ENCODE measurements around the gene CEP83.

DNA sequence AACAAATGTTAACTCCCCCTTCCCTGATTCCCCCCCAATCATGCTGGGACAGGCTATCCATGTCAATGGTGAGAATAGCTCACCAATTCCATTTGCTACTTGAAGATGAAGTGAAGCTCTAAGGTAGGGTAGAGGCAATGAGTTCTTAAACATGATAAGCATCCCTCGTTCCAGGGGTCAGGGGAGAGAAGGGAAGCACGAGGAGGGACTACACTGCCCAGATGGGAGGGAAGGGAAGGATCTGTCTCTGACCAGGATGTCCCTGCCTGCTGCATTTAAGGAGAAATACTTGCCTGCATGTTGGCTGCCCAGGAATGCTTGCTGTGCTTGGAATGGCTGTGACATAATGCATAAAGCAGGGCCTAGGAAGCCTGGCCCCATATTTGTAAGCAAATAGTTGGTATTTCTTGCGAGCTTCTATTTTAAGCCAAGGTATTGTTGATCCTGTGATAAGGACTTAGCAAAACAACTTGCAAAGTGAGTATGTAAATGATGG, 155.1 kb downstream of the CEP83 start:
- TF ChIP-seq, protein P1, sequence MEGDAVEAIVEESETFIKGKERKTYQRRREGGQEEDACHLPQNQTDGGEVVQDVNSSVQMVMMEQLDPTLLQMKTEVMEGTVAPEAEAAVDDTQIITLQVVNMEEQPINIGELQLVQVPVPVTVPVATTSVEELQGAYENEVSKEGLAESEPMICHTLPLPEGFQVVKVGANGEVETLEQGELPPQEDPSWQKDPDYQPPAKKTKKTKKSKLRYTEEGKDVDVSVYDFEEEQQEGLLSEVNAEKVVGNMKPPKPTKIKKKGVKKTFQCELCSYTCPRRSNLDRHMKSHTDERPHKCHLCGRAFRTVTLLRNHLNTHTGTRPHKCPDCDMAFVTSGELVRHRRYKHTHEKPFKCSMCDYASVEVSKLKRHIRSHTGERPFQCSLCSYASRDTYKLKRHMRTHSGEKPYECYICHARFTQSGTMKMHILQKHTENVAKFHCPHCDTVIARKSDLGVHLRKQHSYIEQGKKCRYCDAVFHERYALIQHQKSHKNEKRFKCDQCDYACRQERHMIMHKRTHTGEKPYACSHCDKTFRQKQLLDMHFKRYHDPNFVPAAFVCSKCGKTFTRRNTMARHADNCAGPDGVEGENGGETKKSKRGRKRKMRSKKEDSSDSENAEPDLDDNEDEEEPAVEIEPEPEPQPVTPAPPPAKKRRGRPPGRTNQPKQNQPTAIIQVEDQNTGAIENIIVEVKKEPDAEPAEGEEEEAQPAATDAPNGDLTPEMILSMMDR (optimal IDR thresholded peaks at IDR 0.05 in 1 of 3, IDR thresholded peaks at IDR 0.05 in 1 of 3, conservative IDR thresholded peaks at IDR 0.05 in 1 of 3; ENCODE audit: extremely low read depth in 1 of 3, insufficient read depth in 2 of 3, low read length in 3 of 3) = no peak
- no peak for TF ChIP-seq EZH2 (IDR thresholded peaks at IDR 0.05; ENCODE audit: low read length)
